Gastrocnemius medialis (tissue), 4 donors: Measurements from ENCODE around the gene OGN.

ENCODE experiments used
- POLR2A ChIP-seq, 2 donors: fragments of 450-650 bp; IDR thresholded peaks; one replicate each; pipeline ENCODE4 v1.6.1; 2017; ENCODE audit warnings: antibody characterized with exemption in 2 of 2, mild to moderate bottlenecking in 2 of 2, moderate library complexity in 2 of 2
- TF ChIP-seq, protein P1 (sequence below), 5 experiments: fragments of 450-650 bp in 3 of 5; fragments of 200-600 bp in 2 of 5; sonication (generic) in 2 of 5; IDR thresholded peaks in 4 of 5; conservative IDR thresholded peaks in 1 of 5; 1 replicate in 4 of 5; 2 replicates in 1 of 5; pipeline ENCODE4 v1.5.1; 2016 to 2019; ENCODE audit warnings: antibody characterized with exemption in 5 of 5, mild to moderate bottlenecking in 3 of 5, moderate library complexity in 3 of 5

- TF ChIP-seq POLR2A (IDR thresholded peaks at IDR 0.05): no peak
- TF ChIP-seq, protein P1, sequence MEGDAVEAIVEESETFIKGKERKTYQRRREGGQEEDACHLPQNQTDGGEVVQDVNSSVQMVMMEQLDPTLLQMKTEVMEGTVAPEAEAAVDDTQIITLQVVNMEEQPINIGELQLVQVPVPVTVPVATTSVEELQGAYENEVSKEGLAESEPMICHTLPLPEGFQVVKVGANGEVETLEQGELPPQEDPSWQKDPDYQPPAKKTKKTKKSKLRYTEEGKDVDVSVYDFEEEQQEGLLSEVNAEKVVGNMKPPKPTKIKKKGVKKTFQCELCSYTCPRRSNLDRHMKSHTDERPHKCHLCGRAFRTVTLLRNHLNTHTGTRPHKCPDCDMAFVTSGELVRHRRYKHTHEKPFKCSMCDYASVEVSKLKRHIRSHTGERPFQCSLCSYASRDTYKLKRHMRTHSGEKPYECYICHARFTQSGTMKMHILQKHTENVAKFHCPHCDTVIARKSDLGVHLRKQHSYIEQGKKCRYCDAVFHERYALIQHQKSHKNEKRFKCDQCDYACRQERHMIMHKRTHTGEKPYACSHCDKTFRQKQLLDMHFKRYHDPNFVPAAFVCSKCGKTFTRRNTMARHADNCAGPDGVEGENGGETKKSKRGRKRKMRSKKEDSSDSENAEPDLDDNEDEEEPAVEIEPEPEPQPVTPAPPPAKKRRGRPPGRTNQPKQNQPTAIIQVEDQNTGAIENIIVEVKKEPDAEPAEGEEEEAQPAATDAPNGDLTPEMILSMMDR (IDR thresholded peaks at IDR 0.05 in 4 of 5, conservative IDR thresholded peaks at IDR 0.05 in 1 of 5): no peak
Measured at GRCh38 chr9:92406477-92406876, 2.1 kb upstream of the OGN start.
